T-cell (primary cell): ENCODE measurements around the gene DNAH8. TPM values are rescaled to one million over a fixed set of nuclear protein-coding genes. Genes with fewer than 3 reads are reported as not detected.

Experiments
- ATAC-seq, 4 experiments: fragments of 200-7000 bp in 3 of 4; fragments of 150-1000 bp in 1 of 4; cut with Tn5 transposase; replicated peaks in 1 of 4; 1 replicate in 3 of 4; 2 replicates in 1 of 4; pipeline ENCODE4 v1.10.0; 2021; ENCODE audit warnings: moderate library complexity in 3 of 4, mild to moderate bottlenecking in 2 of 4, moderate number of reproducible peaks in 1 of 4
- CTCF ChIA-PET, 2 donors: fragments of 300-600 bp; sonication (Branson Sonifier 250); formaldehyde crosslinking; loops; one replicate each; lab custom pipeline; 2022; ENCODE audit warnings: antibody characterized with exemption in 2 of 2; lab: Charles Lee
- POLR2A ChIA-PET, 2 donors: fragments of 300-600 bp; sonication (Branson Sonifier 250); formaldehyde crosslinking; loops; one replicate each; lab custom pipeline; 2022; ENCODE audit warnings: antibody characterized with exemption in 2 of 2; lab: Charles Lee
- DNase-seq, 35 experiments: peaks; one replicate each; pipeline versions ENCODE4 v3.0.0 to v3.0.0-alpha.2; 2013 to 2023
- H3K27ac ChIP-seq: one replicate; pipeline ENCODE4 v1.5.1; 2013; ENCODE audit warnings: low read length
- H3K27me3 ChIP-seq, 2 experiments: replicated peaks in 1 of 2; 1 replicate in 1 of 2; 2 replicates in 1 of 2; pipeline versions ENCODE4 v1.6.1 to v1.7.0; 2013; ENCODE audit warnings: low read length in 1 of 2, mixed read lengths in 1 of 2; ENCODE audit not compliant: control insufficient read depth in 2 of 2, insufficient read depth in 2 of 2; ENCODE audit errors: extremely low read depth in 1 of 2
- H3K36me3 ChIP-seq, 2 donors: 1 replicate in 1 of 2; 2 replicates in 1 of 2; pipeline versions ENCODE4 v1.6.1 to v1.7.0; 2013; ENCODE audit warnings: low read length in 1 of 2; ENCODE audit not compliant: control insufficient read depth in 2 of 2, insufficient read depth in 1 of 2; ENCODE audit errors: extremely low read depth in 1 of 2
- H3K4me1 ChIP-seq, 2 experiments: 1 replicate in 1 of 2; 2 replicates in 1 of 2; pipeline versions ENCODE4 v1.6.1 to v1.7.0; 2013; ENCODE audit warnings: low read length in 2 of 2, mixed read lengths in 1 of 2; ENCODE audit not compliant: insufficient read depth in 2 of 2, control insufficient read depth in 1 of 2; ENCODE audit errors: extremely low read depth in 1 of 2
- H3K4me3 ChIP-seq, 2 donors: 1 replicate in 1 of 2; 2 replicates in 1 of 2; pipeline versions ENCODE4 v1.5.1 to v1.7.0; 2013; ENCODE audit warnings: mild to moderate bottlenecking in 2 of 2, low read length in 1 of 2, moderate library complexity in 1 of 2; ENCODE audit not compliant: control insufficient read depth in 1 of 2; ENCODE audit errors: extremely low read depth in 1 of 2
- H3K9me3 ChIP-seq: 2 replicates; pipeline ENCODE4 v1.7.0; 2013
- H3K27ac Mint-ChIP-seq, 2 donors: one replicate each; pipeline ENCODE4 v1.8.0; 2020 to 2021; ENCODE audit warnings: mild to moderate bottlenecking in 2 of 2, mixed read lengths in 2 of 2
- H3K27me3 Mint-ChIP-seq, 2 donors: one replicate each; pipeline ENCODE4 v1.8.0; 2021 to 2022; ENCODE audit warnings: mixed read lengths in 2 of 2
- H3K36me3 Mint-ChIP-seq: one replicate; pipeline ENCODE4 v1.8.0; 2021; ENCODE audit warnings: mixed read lengths
- H3K4me1 Mint-ChIP-seq, 3 donors: one replicate each; pipeline ENCODE4 v1.8.0; 2020 to 2022; ENCODE audit warnings: mixed read lengths in 3 of 3, mild to moderate bottlenecking in 1 of 3
- H3K4me3 Mint-ChIP-seq, 3 donors: one replicate each; pipeline ENCODE4 v1.8.0; 2020 to 2022; ENCODE audit warnings: mild to moderate bottlenecking in 3 of 3, mixed read lengths in 3 of 3, moderate library complexity in 3 of 3
- H3K9me3 Mint-ChIP-seq, 3 donors: one replicate each; pipeline ENCODE4 v1.8.0; 2020 to 2022; ENCODE audit warnings: mixed read lengths in 3 of 3
- WGBS: methylation state at CpG from one replicate; pipeline ENCODE4 v1.1.5; 2013; ENCODE audit warnings: missing lambda C conversion rate; ENCODE audit not compliant: insufficient coverage; 5-methylcytosine and 5-hydroxymethylcytosine counted together
- total RNA-seq, 35 experiments: library from RNA in 6 of 35; stranded (reverse) in 6 of 35; fragments of 120-200 nt in 1 of 35; gene quantifications; one replicate each; pipeline versions ENCODE4 v1.2.1 to v1.2.4 and lab custom pipeline; 2013 to 2026

Gene DNAH8
- total RNA-seq, 5 donors from 2014 or later (not counting 1 experiment from before 2014, with no cell fraction given), result 0.03 to 0.12 (median 0.08) TPM; not detected in 1

- no peak overlapping the region for H3K27ac Mint-ChIP-seq
- ChIA-PET POLR2A (no interaction called here), CTCF (no interaction called here)
- no peaks in the 10 kb centered on the region for H3K4me1 Mint-ChIP-seq
- ATAC-seq (no peak), DNase-seq (no peak)
- 63% methylated on average over 3 of the region's 4 CpGs for WGBS
- H3K27ac ChIP-seq, result no peak overlapping the region
- no peak overlapping the region for H3K4me3 ChIP-seq
- H3K36me3 ChIP-seq, result no peaks in the 10 kb centered on the region
- no peaks in the 10 kb centered on the region for H3K9me3 ChIP-seq
- H3K36me3 Mint-ChIP-seq, result no peaks in the 10 kb centered on the region
- no peak overlapping the region for H3K4me3 Mint-ChIP-seq
- no peaks in the 10 kb centered on the region for H3K4me1 ChIP-seq
- peaks cover 0 to 16% of the 10 kb centered on the region in 2 donors for H3K27me3 Mint-ChIP-seq
- no peaks in the 10 kb centered on the region for H3K9me3 Mint-ChIP-seq
- peaks cover 0 to 10% of the 10 kb centered on the region in 2 experiments for H3K27me3 ChIP-seq
Observed at GRCh38 chr6:39017547-39017880, 302.4 kb downstream of the DNAH8 start.

- Histone ChIP-seq H3K4me1 (no peaks in the 10 kb centered on the region), H3K9me3 (no peaks in the 10 kb centered on the region), H3K27ac (no peak overlapping the region), H3K36me3 (no peaks in the 10 kb centered on the region), H3K4me3 (no peak overlapping the region), H3K27me3 (peaks cover 0 to 11% of the 10 kb centered on the region in 2 experiments)
- WGBS, result 78% methylated on average over 5 of the region's 5 CpGs
- Mint-ChIP-seq H3K27me3 (peaks cover 0 to 15% of the 10 kb centered on the region in 2 donors), H3K4me1 (no peaks in the 10 kb centered on the region), H3K4me3 (no peak overlapping the region), H3K36me3 (no peaks in the 10 kb centered on the region), H3K27ac (no peak overlapping the region), H3K9me3 (no peaks in the 10 kb centered on the region)
- ChIA-PET CTCF (no interaction called here), POLR2A (no interaction called here)
- ATAC-seq (no peak), DNase-seq (no peak)
Observed at GRCh38 chr6:39018103-39018502, 303.0 kb downstream of the DNAH8 start.

- H3K27me3 Mint-ChIP-seq, result peaks cover 4% of the 10 kb centered on the region in 2 donors
- ATAC-seq (no peak), DNase-seq (no peak)
- no peaks in the 10 kb centered on the region for H3K4me1 Mint-ChIP-seq
- CTCF ChIA-PET, result no interaction called here
- POLR2A ChIA-PET, result no interaction called here
- no peak overlapping the region for H3K4me3 Mint-ChIP-seq
- no peak overlapping the region for H3K27ac Mint-ChIP-seq
- 94% methylated on average over 1 of the region's 2 CpGs for WGBS
- H3K9me3 Mint-ChIP-seq, result no peaks in the 10 kb centered on the region
- H3K4me1 ChIP-seq, result no peaks in the 10 kb centered on the region
- H3K27ac ChIP-seq, result no peak overlapping the region
- no peak overlapping the region for H3K4me3 ChIP-seq
- no peaks in the 10 kb centered on the region for H3K9me3 ChIP-seq
- H3K36me3 ChIP-seq, result no peaks in the 10 kb centered on the region
- peaks cover 0 to 11% of the 10 kb centered on the region in 2 experiments for H3K27me3 ChIP-seq
- H3K36me3 Mint-ChIP-seq, result no peaks in the 10 kb centered on the region
Observed at GRCh38 chr6:39020136-39020535, 305.0 kb downstream of the DNAH8 start.

GRCh38 chr6:39021041-39021440 lies 305.9 kb downstream of the DNAH8 start:
- no peaks in the 10 kb centered on the region for H3K9me3 ChIP-seq
- 94% methylated on average over 2 of the region's 2 CpGs for WGBS
- no peaks in the 10 kb centered on the region for H3K4me1 ChIP-seq
- Mint-ChIP-seq H3K27me3 (peaks cover 0 to 5% of the 10 kb centered on the region in 2 donors), H3K4me3 (no peak overlapping the region), H3K36me3 (no peaks in the 10 kb centered on the region), H3K27ac (no peak overlapping the region), H3K4me1 (no peaks in the 10 kb centered on the region), H3K9me3 (no peaks in the 10 kb centered on the region)
- ATAC-seq, result no peak
- no peak for DNase-seq
- POLR2A ChIA-PET, result no interaction called here
- no peak overlapping the region for H3K27ac ChIP-seq
- no peak overlapping the region for H3K4me3 ChIP-seq
- peaks cover 0 to 11% of the 10 kb centered on the region in 2 experiments for H3K27me3 ChIP-seq
- CTCF ChIA-PET, result no interaction called here
- H3K36me3 ChIP-seq, result no peaks in the 10 kb centered on the region

GRCh38 chr6:39021779-39022178 lies 306.7 kb downstream of the DNAH8 start:
- no peaks in the 10 kb centered on the region for H3K36me3 ChIP-seq
- H3K27me3 ChIP-seq, result peaks cover 3 to 15% of the 10 kb centered on the region in 2 experiments
- ChIA-PET CTCF (no interaction called here), POLR2A (interaction anchor here in 1 of 2 donors (0.5 kb wide), 1 partner anchor 1152 kb away, joined by 4 read pairs; no protein-coding TSS in a partner anchor)
- H3K9me3 ChIP-seq, result no peaks in the 10 kb centered on the region
- Mint-ChIP-seq H3K4me1 (no peaks in the 10 kb centered on the region), H3K9me3 (no peaks in the 10 kb centered on the region), H3K4me3 (no peak overlapping the region), H3K27me3 (peaks cover 4 to 11% of the 10 kb centered on the region in 2 donors), H3K27ac (no peak overlapping the region), H3K36me3 (no peaks in the 10 kb centered on the region)
- no CpG with 5 or more reads among the region's 1 CpG for WGBS
- H3K4me1 ChIP-seq, result no peaks in the 10 kb centered on the region
- no peak overlapping the region for H3K27ac ChIP-seq
- H3K4me3 ChIP-seq, result no peak overlapping the region
- ATAC-seq, result no peak
- no peak for DNase-seq

- no CpG with 5 or more reads among the region's 3 CpGs for WGBS
Observed at GRCh38 chr6:39026175-39026574, 311.1 kb downstream of the DNAH8 start.

More at GRCh38 chr6:39026175-39026574, 311.1 kb downstream of the DNAH8 start:
- Mint-ChIP-seq H3K27me3 (peaks cover 17 to 22% of the 10 kb centered on the region in 2 donors), H3K27ac (no peak overlapping the region), H3K4me1 (no peaks in the 10 kb centered on the region), H3K36me3 (no peaks in the 10 kb centered on the region), H3K9me3 (no peaks in the 10 kb centered on the region), H3K4me3 (no peak overlapping the region)
- peaks cover 3 to 16% of the 10 kb centered on the region in 2 experiments for H3K27me3 ChIP-seq
- DNase-seq, result no peak
- ChIA-PET CTCF (no interaction called here), POLR2A (interaction anchor here in 1 of 2 donors (0.5 kb wide), 1 partner anchor 259 kb away, joined by 3 read pairs; no protein-coding TSS in a partner anchor)
- no peak for ATAC-seq
- H3K4me3 ChIP-seq, result no peak overlapping the region
- no peaks in the 10 kb centered on the region for H3K4me1 ChIP-seq
- no peak overlapping the region for H3K27ac ChIP-seq
- H3K9me3 ChIP-seq, result no peaks in the 10 kb centered on the region
- H3K36me3 ChIP-seq, result no peaks in the 10 kb centered on the region
